Neural cell (in vitro differentiated cells): ENCODE results near the gene MDFIC2. TPM values are rescaled to one million over a fixed set of nuclear protein-coding genes. Genes with fewer than 3 reads are reported as not detected.

Source experiments
- H2AFZ ChIP-seq: fragments of 200-600, 300-800 bp; sonication (generic), shearing (Covaris generic); 2 replicates; pipeline ENCODE4 v1.6.0; 2014; ENCODE audit warnings: low read depth, mild to moderate bottlenecking, antibody characterized with exemption, low read length, moderate library complexity
- H3F3A ChIP-seq: fragments of 200-600 bp; shearing (Covaris generic); 2 replicates; pipeline ENCODE4 v1.6.1; 2016; ENCODE audit warnings: mild to moderate bottlenecking, moderate library complexity, mixed read lengths, antibody characterized with exemption, low read length; ENCODE audit not compliant: insufficient read depth, poor library complexity, severe bottlenecking
- H3K27ac ChIP-seq: fragments of 200-600, 300-800 bp; sonication (generic), shearing (Covaris generic); 2 replicates; pipeline ENCODE4 v1.5.1; 2014; ENCODE audit warnings: mild to moderate bottlenecking, low read length, moderate library complexity
- H3K27me3 ChIP-seq: fragments of 300-800, 200-600 bp; sonication (generic), shearing (Covaris generic); 2 replicates; pipeline ENCODE4 v1.6.0; 2014; ENCODE audit warnings: mild to moderate bottlenecking, low read depth, low read length, moderate library complexity; ENCODE audit not compliant: insufficient read depth
- H3K36me3 ChIP-seq: fragments of 300-800, 200-600 bp; sonication (generic), shearing (Covaris generic); 2 replicates; pipeline ENCODE4 v1.5.1; 2014; ENCODE audit warnings: mild to moderate bottlenecking, antibody characterized with exemption, low read length, moderate library complexity; ENCODE audit not compliant: insufficient read depth
- H3K4me2 ChIP-seq: fragments of 300-800, 200-600 bp; sonication (generic), shearing (Covaris generic); 2 replicates; pipeline ENCODE4 v1.6.0; 2014; ENCODE audit warnings: mild to moderate bottlenecking, low read length
- H3K4me3 ChIP-seq: fragments of 300-800, 200-600 bp; sonication (generic), shearing (Covaris generic); 2 replicates; pipeline ENCODE4 v1.5.1; 2014; ENCODE audit warnings: mild to moderate bottlenecking, low read length, moderate library complexity
- H3K79me2 ChIP-seq: fragments of 200-600 bp; shearing (Covaris generic); replicated peaks from 2 replicates; pipeline ENCODE4 v1.6.0; 2014; ENCODE audit warnings: mild to moderate bottlenecking, low read length, moderate library complexity; ENCODE audit not compliant: insufficient read depth
- H3K9ac ChIP-seq: fragments of 300-800, 200-600 bp; sonication (generic), shearing (Covaris generic); 2 replicates; pipeline ENCODE4 v1.6.1; 2016; ENCODE audit warnings: mild to moderate bottlenecking, low read length, mixed read lengths
- H3K9me2 ChIP-seq: fragments of 200-600 bp; shearing (Covaris generic); 2 replicates; pipeline ENCODE4 v1.6.1; 2016; ENCODE audit warnings: mild to moderate bottlenecking, low read length, mixed read lengths; ENCODE audit not compliant: insufficient read depth
- H3K9me3 ChIP-seq: fragments of 200-600, 300-800 bp; sonication (generic), shearing (Covaris generic); 2 replicates; pipeline ENCODE4 v1.6.1; 2016; ENCODE audit warnings: mild to moderate bottlenecking, mixed run types, low read length, moderate library complexity, mixed read lengths
- H4K20me1 ChIP-seq: fragments of 200-600 bp; shearing (Covaris generic); 2 replicates; pipeline ENCODE4 v1.6.1; 2016; ENCODE audit warnings: mild to moderate bottlenecking, mixed run types; ENCODE audit not compliant: insufficient read depth
- CTCF ChIP-seq: fragments of 450-650 bp; IDR thresholded peaks from 2 replicates; pipeline ENCODE4 v1.5.1; 2014; ENCODE audit warnings: antibody characterized with exemption, mild to moderate bottlenecking, moderate library complexity; ENCODE audit not compliant: poor library complexity, severe bottlenecking
- EP300 ChIP-seq: fragments of 450-650 bp; conservative IDR thresholded peaks from 2 replicates; pipeline ENCODE4 v1.6.1; 2014; ENCODE audit warnings: antibody characterized with exemption, mild to moderate bottlenecking, moderate library complexity; ENCODE audit not compliant: poor library complexity, severe bottlenecking
- EZH2 ChIP-seq: fragments of 200-600, 300-800 bp; shearing (Covaris generic), sonication (generic); IDR thresholded peaks from 2 replicates; pipeline ENCODE4 v1.6.1; 2014; ENCODE audit warnings: antibody characterized with exemption, low read length, borderline replicate concordance, mild to moderate bottlenecking; ENCODE audit not compliant: insufficient read depth, poor library complexity, severe bottlenecking
- MXI1 ChIP-seq: fragments of 450-650 bp; conservative IDR thresholded peaks from 2 replicates; pipeline ENCODE4 v1.6.1; 2014; ENCODE audit warnings: antibody characterized with exemption, mild to moderate bottlenecking; ENCODE audit not compliant: poor library complexity, severe bottlenecking
- POLR2AphosphoS5 ChIP-seq: IDR thresholded peaks from 2 replicates; pipeline ENCODE4 v1.6.1; 2012
- RAD21 ChIP-seq: fragments of 450-650 bp; conservative IDR thresholded peaks from 2 replicates; pipeline ENCODE4 v1.6.1; 2014; ENCODE audit warnings: antibody characterized with exemption, mild to moderate bottlenecking, moderate library complexity
- SMC3 ChIP-seq: fragments of 450-650 bp; conservative IDR thresholded peaks from 2 replicates; pipeline ENCODE4 v1.6.1; 2014; ENCODE audit warnings: antibody characterized with exemption, mild to moderate bottlenecking, moderate library complexity; ENCODE audit not compliant: poor library complexity
- TAF1 ChIP-seq: IDR thresholded peaks from 2 replicates; pipeline ENCODE4 v1.6.1; 2012; ENCODE audit warnings: low read depth
- polyA plus RNA-seq: library from polyadenylated mRNA; depleted of rRNA; stranded (reverse); fragments of >200 nt; gene quantifications from 2 replicates; pipeline ENCODE4 v1.2.3, GENCODE V29; 2014
- TF ChIP-seq, protein P1 (sequence below): IDR thresholded peaks from 2 replicates; pipeline ENCODE4 v1.6.1; 2012; ENCODE audit warnings: borderline replicate concordance

MDFIC2 gene
- polyA plus RNA-seq, 1 donor from 2014 or later = not detected

- Histone ChIP-seq H3K9me2 (no peaks in the 10 kb centered on the region), H3K36me3 (no peaks in the 10 kb centered on the region), H3K9ac (no peak overlapping the region), H3K27me3 (no peaks in the 10 kb centered on the region), H3K4me3 (no peak overlapping the region), H3F3A (no peaks in the 10 kb centered on the region), H3K4me2 (no peak overlapping the region), H4K20me1 (no peaks in the 10 kb centered on the region), H2AFZ (no peak overlapping the region), H3K27ac (no peak overlapping the region), H3K9me3 (no peaks in the 10 kb centered on the region), H3K79me2 (no peaks in the 10 kb centered on the region)
- TF ChIP-seq SMC3 = no peak
- TF ChIP-seq MXI1 = no peak
- TF ChIP-seq TAF1 = no peak
- no peak for TF ChIP-seq EZH2
- no peak for TF ChIP-seq POLR2AphosphoS5
- no peak for TF ChIP-seq CTCF
- TF ChIP-seq RAD21 = no peak
- TF ChIP-seq, protein P1, sequence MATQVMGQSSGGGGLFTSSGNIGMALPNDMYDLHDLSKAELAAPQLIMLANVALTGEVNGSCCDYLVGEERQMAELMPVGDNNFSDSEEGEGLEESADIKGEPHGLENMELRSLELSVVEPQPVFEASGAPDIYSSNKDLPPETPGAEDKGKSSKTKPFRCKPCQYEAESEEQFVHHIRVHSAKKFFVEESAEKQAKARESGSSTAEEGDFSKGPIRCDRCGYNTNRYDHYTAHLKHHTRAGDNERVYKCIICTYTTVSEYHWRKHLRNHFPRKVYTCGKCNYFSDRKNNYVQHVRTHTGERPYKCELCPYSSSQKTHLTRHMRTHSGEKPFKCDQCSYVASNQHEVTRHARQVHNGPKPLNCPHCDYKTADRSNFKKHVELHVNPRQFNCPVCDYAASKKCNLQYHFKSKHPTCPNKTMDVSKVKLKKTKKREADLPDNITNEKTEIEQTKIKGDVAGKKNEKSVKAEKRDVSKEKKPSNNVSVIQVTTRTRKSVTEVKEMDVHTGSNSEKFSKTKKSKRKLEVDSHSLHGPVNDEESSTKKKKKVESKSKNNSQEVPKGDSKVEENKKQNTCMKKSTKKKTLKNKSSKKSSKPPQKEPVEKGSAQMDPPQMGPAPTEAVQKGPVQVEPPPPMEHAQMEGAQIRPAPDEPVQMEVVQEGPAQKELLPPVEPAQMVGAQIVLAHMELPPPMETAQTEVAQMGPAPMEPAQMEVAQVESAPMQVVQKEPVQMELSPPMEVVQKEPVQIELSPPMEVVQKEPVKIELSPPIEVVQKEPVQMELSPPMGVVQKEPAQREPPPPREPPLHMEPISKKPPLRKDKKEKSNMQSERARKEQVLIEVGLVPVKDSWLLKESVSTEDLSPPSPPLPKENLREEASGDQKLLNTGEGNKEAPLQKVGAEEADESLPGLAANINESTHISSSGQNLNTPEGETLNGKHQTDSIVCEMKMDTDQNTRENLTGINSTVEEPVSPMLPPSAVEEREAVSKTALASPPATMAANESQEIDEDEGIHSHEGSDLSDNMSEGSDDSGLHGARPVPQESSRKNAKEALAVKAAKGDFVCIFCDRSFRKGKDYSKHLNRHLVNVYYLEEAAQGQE = no peak
- no peak for TF ChIP-seq EP300
Measured at GRCh38 chr3:70233812-70234211, 78.6 kb downstream of the MDFIC2 start.

- no peaks in the 10 kb centered on the region for H3K36me3 ChIP-seq
- H3K79me2 ChIP-seq = no peaks in the 10 kb centered on the region
- H3K4me3 ChIP-seq = no peak overlapping the region
- no peak overlapping the region for H2AFZ ChIP-seq
- no peaks in the 10 kb centered on the region for H4K20me1 ChIP-seq
- H3K9me2 ChIP-seq = no peaks in the 10 kb centered on the region
- H3K9ac ChIP-seq = no peak overlapping the region
- no peaks in the 10 kb centered on the region for H3K27me3 ChIP-seq
- no peaks in the 10 kb centered on the region for H3F3A ChIP-seq
- H3K27ac ChIP-seq = no peak overlapping the region
- no peaks in the 10 kb centered on the region for H3K9me3 ChIP-seq
- TF ChIP-seq POLR2AphosphoS5 = no peak
- TF ChIP-seq EP300 = no peak
- no peak for TF ChIP-seq EZH2
- no peak for TF ChIP-seq RAD21
- TF ChIP-seq CTCF = no peak
- no peak for TF ChIP-seq SMC3
- TF ChIP-seq TAF1 = no peak
- no peak for TF ChIP-seq MXI1
- TF ChIP-seq, protein P1 = no peak
- H3K4me2 ChIP-seq = no peak overlapping the region
Measured at GRCh38 chr3:70233112-70233511, 79.3 kb downstream of the MDFIC2 start.
